Neural progenitor cell (in vitro differentiated cells): ENCODE data around the gene FKBP1B.

Experiments used
- EZH2 ChIP-seq: fragments of 200-600 bp; sonication (generic); IDR thresholded peaks from 2 replicates; pipeline ENCODE4 v1.6.1; 2017; ENCODE audit warnings: antibody characterized with exemption, mild to moderate bottlenecking, moderate library complexity
- EZH2phosphoT487 ChIP-seq: fragments of 200-600 bp; sonication (generic); IDR thresholded peaks from 2 replicates; pipeline ENCODE4 v1.6.1; 2017; ENCODE audit warnings: antibody characterized with exemption
- TF ChIP-seq, protein P1 (sequence below): fragments of 200-600 bp; sonication (generic); IDR thresholded peaks from 2 replicates; pipeline ENCODE4 v1.5.1; 2017; ENCODE audit warnings: antibody characterized with exemption, mild to moderate bottlenecking

DNA sequence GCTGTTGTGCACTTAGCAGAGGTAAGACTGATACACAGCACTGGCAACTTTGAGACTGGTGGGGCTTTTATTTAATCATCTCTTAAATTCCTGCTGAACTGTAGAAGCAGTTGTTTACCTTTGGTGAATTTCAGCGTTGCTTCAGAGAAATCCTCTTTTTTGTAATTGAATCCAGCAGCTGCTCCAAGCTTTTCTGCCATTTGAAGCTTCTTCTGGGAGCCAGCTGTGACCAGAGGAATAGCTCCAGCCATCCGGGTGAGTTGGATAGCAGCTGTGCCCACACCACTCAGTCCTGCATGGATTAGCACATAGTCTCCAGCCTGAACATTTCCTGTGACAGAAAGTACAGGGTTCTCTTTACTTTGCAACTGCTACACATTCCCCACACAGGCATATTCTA lies 31.2 kb downstream of the FKBP1B start:
- TF ChIP-seq EZH2 (no peak), EZH2phosphoT487 (no peak)
- TF ChIP-seq, protein P1, sequence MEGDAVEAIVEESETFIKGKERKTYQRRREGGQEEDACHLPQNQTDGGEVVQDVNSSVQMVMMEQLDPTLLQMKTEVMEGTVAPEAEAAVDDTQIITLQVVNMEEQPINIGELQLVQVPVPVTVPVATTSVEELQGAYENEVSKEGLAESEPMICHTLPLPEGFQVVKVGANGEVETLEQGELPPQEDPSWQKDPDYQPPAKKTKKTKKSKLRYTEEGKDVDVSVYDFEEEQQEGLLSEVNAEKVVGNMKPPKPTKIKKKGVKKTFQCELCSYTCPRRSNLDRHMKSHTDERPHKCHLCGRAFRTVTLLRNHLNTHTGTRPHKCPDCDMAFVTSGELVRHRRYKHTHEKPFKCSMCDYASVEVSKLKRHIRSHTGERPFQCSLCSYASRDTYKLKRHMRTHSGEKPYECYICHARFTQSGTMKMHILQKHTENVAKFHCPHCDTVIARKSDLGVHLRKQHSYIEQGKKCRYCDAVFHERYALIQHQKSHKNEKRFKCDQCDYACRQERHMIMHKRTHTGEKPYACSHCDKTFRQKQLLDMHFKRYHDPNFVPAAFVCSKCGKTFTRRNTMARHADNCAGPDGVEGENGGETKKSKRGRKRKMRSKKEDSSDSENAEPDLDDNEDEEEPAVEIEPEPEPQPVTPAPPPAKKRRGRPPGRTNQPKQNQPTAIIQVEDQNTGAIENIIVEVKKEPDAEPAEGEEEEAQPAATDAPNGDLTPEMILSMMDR, result no peak
